Stimulated activated CD4-positive, alpha-beta T cell treated with anti-CD3 and anti-CD28 coated beads, TNF-alpha, amount 100 ng/mL, for 1 hour (primary cell): ENCODE data around the gene SEMA4C.
A peak's percentile ranks its signal among the peaks of the same experiment; 100 is the strongest.
"Not testable (repeated sequence)": the region's sequence is repeated elsewhere in the genome, so short reads cannot be mapped to it uniquely, and the experiment has no call there.

Experiments used
- DNase-seq, 3 donors: peaks; one replicate each; pipeline ENCODE4 v3.0.0-alpha.2; 2020; ENCODE audit warnings: low read depth in 3 of 3, low spot score in 1 of 3

SEMA4C gene

DNA sequence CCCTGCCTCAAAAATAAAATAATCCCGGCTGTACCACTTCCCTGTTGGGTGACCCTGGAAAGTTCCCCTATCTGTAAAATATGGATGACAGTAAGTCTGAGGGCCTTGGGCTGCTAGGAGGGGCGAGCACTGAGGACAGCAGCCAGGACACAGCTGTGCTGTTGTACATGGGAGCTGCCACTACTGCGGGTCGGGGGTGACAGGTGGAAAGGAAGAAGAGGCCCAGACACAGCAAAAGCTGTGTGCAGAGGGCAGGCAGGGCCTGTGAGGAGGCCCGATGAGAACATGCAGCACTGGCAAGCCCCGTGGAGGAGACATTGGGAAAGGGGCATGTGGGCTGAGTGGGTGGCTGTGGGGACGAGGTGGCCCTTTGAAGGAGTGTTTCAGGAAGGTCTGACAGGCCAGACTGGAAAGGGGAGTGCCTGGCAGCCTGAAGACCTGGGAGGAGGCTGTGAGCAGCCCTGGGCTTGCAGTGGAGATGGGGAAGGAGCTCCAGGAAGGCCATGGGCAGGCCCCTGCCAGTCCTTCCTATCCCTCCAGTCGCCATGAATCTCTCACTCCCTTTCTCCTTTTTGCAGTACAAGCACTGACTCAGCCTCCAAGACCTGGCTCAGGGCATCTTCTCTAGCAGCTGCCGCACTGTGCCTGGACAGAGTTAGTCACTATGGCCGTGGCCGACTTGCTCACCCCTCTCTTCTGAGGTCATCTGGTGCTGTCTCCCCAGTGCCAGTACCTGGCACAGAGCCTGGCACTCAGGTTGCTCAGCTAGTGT, 28.9 kb upstream of the SEMA4C start:
- DNase-seq: no peak

DNA sequence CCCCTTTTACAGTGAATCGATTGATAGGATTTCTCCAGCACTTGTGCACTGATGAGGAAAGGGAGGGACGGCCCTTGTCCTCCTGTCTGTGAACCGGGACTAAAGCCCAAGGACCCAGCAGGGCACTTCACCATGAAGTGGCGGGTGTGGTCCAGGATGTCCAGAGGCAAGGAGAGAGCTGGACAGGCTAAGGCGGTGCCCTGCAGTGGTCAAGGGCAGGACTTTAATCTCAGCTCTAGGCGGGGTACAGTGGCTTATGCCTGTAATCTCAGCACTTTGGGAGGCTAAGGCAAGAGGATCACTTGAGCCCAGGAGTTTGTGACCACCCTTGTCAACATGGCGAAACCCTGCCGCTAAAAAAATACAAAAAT, 28.2 kb upstream of the SEMA4C start:
- no peak for DNase-seq

DNA sequence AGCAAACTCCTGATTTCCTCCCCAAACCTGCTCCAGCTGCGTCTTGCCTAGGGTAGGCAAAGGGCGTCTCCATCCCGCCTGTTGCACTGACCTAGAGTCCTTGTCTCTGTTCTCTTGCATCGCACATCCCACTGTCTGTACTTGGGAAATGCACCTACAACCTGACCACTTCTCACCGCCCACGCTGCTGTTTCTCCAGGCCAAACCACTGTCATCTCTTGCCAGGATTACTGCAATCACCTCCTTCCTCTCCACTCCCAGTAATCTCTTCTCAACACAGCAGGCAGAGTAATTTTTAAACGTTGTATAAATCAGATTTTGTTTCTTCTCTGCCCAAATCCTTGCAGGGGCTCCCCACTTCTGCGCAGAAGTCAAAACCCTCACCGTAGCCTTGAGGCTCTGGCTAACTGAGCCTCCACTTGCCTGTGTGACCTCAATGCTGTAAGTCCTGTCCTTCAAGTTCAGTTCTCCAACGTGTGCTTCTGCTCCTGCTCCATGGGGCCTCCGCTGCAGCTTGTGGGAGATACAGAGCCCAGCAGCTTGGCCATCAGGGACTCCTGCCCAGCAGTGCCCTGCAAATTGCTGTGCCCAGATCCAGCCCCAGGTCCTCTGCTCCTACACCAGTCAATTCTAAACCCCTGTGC, 27.7 kb upstream of the SEMA4C start:
- no peak for DNase-seq

GRCh38 chr2:96895746-96896651, 26.1 kb upstream of the SEMA4C start:
- peak in 2 of 3 donors; percentile 11 to 13 for DNase-seq

- DNase-seq: no peak
Observed at GRCh38 chr2:96895032-96895745, 25.3 kb upstream of the SEMA4C start.

DNA sequence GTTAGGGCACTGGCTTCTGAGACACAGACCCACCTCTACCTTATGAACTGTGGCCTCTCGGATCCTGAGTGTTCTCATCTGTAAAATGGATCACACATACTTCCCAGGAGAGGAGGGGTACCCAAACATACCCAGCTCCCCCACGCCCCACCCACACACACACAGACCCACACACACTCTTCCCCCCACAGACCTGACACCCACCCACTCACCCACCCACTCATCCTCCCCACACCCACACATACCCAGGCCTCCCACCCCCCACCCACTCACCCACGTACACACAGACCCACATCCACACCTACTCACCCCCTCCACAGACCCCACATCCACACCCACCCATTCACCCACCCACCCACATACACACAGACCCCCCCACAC, 24.3 kb upstream of the SEMA4C start:
- DNase-seq: no peak

GRCh38 chr2:96893289-96894150, 23.6 kb upstream of the SEMA4C start:
- no peak for DNase-seq

- no peak for DNase-seq
Observed at GRCh38 chr2:96891591-96892333, 21.9 kb upstream of the SEMA4C start.

DNA sequence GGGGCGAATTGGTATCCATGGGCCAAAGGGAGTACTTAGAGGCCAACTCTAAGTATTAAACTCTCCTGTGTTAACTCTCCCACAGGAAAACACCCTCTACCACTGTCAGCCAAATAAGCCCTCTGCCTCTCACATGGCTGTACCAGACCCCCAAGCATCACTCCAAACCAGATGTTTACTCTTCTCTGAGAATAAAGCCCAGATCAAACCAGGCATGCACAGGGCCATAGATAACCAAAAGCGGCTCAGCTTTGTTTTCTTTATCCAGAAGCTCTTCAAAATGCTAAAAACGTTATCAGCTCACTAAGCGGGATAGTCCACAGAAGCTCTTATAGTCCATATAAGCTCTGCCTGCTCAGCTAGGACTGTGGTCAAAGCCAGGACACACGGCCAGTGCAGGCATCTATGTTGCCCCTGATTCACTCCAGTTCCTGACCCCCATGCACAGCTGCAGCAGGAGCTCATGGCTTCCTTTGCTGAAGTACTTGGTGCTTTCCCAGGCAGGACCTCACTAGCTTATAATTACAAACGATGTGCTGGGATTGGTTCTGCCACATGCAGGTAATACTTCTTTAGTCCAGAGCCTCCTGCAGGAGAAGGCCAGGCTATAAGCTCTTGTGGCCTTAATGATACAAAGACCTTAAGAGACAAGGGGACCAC, 21.0 kb upstream of the SEMA4C start:
- DNase-seq: no peak

- no peak for DNase-seq
Observed at GRCh38 chr2:96890252-96890651, 20.4 kb upstream of the SEMA4C start.

DNA sequence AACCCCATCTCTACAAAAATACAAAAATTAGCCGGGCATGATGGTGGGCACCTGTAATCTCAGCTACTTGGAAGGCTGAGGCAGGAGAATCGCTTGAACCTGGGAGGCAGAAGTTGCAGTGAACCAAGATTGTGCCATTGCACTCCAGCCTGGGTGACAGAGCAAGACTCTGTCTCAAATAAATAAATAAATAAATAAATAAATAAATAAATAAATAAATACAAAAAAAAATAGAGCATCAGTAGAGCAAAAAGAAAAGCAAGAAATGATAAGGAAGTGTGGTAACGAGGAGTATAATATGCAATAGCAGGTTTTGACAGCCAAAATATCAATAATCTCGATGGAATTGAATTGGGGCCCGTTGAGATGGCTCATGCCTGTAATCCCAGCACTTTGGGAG, 19.6 kb upstream of the SEMA4C start:
- DNase-seq: not testable (repeated sequence)

DNA sequence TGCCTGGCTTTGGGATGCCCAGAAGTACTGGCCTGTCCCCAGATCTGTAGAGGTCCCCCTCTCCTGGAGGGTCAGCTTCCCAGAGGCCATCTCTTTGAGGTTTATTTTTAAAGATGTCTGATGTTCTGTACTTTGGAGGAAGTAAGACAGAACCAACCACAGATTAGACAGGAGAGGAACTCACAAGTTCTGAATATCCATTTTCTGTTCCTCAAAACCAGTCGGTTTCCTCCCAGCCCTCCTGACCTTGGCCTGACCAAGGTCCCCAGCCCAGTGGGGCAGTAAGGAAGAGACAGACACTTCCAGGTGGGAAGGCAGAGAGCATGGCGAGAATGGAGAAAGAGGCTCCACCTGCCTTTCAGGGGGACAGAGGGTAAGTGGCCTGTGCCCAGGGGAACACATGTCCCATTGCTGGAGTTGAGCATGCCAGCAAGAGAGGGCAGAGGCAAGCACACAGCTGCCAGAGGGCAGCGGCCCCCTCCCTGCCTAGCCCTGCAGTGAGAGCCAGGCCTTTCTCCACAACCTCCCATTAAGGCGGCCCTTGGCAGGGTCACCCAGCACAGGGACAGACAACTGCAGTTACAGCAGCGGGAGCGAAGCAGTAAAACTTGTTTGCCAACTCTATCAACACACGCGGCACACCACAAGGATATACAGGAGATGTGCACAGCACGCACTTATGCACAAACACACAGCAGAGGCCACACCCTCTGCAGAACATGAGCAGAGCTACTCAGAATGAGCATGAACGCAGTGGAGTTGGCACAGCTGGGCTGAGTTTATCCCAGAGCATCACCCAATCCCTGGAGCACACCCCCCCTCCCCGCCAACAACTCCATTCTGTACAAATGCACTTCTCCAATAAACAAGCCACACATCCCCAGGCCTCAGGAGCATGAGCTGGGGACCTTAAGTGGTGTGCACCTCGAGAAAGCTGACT, 18.5 kb upstream of the SEMA4C start:
- no peak for DNase-seq

DNA sequence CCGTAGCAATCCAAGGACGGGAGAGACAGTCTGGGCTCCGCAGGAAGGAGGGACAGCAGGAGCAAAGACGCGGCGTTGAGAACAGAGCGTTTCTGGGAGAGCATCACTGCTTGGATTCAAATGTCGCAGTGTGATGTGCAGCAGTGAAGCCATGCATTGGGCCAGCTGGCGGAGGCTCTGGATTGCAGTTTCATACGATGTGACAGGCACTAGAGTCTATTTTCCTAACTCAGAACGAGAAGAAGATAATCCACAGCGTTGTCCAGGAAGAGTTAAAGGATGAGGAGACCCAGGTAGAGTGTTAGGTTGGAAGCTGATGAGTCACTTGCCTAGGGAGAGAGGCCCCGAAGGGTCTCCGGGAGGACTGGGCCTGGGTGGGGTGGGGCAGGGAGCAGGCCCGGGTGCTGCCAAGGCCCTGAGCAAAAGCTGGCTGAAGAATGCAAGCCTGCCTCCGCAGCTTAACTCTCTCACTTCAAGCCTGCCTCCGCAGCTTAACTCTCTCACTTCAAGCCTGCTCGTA, 17.7 kb upstream of the SEMA4C start:
- no peak for DNase-seq

DNA sequence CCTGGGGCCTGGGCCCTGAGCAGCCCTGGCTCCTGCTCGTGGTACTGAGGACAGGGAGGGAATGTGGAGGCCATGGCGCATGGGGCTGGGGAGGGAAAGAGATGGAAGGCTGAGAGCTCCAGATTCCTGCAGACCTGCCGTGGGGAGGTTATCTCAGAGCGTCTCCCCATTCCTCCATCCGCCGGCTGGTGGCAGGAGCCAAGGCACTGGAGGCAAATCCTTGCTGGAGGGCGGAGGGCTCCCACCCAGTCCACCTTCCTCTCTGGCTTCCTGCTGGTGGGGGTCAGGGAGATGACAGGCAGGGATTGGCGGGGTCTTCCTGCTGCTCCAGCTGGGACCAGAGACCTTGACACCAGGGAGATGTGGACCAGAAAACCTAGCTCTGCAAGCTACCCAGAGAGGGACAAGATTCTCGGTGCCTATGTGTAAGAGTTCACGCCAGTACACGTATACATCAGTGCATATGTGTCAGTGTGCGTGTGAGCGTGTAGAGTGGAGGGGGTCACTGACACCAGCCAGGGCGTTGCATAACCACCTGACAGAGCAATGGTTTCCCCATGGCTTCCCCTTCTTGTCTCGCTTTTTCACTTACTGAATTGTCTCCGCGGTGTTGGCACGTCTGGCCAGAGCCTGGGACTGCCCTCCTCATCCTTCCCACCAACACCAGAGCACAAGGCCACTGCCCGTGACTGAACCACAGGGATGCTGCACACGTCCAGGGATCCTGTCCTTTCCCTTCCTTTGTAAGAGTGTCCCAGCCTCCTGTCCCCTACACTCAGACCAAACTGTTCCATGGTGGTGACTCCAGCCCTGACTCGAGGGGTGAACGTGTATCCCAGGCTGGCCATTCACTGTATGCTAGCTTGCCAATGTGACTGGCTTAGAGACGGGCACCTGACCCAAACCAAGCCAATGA, 15.8 kb upstream of the SEMA4C start:
- DNase-seq: no peak

DNA sequence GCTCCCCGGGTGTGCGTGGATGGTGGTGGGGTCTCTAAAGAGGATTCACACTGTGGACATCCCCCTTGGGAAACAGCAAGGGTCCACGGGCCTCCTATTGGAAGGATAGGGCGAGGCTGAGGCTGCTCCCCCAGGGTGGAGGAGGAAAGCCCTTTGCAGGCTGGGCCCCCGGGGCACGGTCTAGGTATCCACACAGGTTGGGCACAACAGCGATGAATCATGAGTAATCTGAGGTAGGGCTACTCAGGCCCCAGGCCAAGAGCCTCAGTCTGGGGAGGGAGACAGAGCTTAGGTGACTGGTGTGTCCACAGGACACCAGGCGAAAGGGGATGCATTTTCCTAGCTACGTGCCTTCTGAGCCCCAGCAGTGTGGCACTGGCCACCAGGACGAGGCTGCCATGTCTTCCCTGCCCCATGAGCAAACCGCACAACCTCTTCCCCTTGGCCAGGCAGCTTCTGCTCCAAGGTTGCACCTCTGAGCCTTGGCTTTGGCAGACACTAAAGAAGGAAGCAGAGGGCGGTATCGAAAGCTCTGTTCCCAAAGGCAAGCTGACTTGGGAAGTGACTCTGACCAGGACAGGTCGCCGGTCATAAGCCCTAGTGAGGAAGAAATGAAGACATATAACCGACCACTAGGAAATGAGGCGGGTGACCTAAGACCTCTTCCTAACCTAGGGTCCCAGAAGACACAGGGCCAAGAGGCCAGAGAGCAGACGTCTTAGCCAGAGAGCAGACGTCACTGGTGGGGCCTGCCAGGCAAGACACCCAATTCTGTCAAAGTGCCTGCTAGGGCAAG, 14.6 kb upstream of the SEMA4C start:
- DNase-seq: no peak

DNA sequence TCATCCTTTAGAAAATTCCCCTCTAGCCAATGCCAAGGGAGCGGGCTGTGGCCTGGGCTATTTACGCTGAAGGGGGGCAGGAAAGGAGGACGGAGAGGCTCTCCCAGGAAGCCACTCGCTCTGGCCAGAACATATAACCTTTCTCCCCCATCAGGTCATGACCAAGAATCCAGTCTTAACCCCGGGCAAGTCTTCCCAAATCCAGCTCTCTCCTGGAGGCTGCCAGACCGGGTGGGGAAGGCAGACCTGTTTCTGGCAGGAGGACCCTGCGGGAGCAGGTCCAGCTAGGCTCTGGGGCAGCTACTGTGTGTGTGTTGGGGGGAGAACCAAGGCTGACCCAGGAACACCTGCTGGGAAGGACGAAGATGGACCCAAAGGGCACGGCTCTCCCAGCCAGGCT, 13.4 kb upstream of the SEMA4C start:
- no peak for DNase-seq
